Jurkat, Clone E6-1 (cell line): ENCODE data around the gene VWA8.
"Not testable (repeated sequence)": the region's sequence is repeated elsewhere in the genome, so short reads cannot be mapped to it uniquely, and the experiment has no call there.

Experiments
- DNase-seq: peaks from one replicate; pipeline ENCODE4 v3.0.0-alpha.2; 2011; ENCODE audit warnings: low read depth, low spot score
- H3K4me3 ChIP-seq: 2 replicates; pipeline ENCODE4 v1.5.1; 2011; ENCODE audit warnings: mild to moderate bottlenecking, low read length, control low read depth, moderate library complexity

Gene VWA8

DNA sequence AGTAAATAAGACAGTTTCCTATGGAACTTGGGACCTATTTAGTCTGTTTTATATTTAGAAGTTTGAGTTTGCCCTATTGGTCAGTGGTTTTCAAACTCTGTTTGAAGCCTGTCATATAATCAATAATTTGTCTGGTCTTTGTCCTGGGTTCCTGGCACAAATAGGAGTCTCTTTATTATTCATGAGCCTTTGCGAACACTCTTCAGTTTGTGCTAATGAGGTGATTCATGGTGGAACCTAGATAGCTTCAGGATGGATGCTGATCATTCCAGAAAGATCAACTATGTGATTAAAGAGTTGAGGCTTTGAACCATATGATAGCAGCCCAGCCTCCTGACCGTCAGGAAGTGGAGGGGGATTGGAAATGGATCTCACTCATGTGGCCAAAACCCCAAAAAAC is 10.0 kb upstream of the VWA8 start:
- no peak for DNase-seq
- no peak overlapping the region for H3K4me3 ChIP-seq

DNA sequence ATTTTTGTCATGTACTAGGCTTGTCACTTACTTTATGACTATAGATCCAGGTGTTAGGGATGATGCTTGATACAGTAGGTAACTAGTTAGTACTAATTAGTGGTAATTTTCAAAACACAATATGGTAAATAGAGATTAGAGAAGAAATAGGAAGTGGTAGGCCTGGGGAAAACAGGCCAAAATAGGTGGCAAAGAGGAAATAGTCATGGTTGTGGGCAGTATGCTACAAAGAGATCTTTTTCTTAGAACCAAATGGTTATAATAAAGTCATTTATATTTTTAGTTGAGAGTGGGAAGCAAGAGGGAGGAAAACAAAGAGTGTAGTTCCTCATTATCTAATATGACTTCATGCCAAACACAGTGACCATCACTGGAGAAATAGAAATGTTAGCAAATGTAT is 9.1 kb upstream of the VWA8 start:
- no peak for DNase-seq
- no peak overlapping the region for H3K4me3 ChIP-seq

DNA sequence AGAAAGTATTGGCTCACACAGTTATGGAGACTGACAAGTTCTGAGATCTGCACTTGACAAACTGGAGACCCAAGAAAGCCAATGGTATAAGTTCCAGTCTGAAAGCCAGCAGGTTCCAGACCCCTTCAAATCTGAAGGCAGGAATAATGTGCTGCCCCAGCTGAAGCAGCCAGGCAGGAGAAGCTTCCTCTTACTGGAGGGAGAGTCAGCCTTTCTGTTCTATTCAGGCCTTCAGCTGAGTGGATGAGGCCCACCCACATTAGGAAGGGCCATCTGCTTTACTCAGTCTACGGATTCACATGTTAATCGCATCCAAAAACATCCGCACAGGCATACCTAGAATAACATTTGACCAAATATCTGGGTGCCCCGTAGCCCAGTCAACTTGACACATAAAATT is 8.2 kb upstream of the VWA8 start:
- H3K4me3 ChIP-seq: no peak overlapping the region
- DNase-seq: no peak

DNA sequence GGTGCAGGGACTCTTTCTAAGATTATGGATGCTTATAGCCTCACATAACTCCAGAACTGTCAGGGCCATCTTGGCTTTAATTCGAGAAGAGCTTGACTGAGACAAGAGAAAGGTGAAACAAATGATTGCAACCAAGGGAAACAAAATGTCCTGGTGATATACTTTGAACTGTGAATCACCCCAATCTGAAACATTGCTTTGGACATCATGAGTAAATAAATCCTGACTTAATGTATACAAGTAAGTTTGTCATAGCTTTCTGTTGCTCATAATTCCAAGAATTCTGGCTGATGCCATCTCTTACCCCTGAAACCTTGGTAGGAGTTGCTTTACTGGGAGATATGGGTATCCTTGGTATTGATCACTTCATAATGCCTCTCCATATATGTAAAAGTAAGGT is 5.8 kb upstream of the VWA8 start:
- DNase-seq: no peak
- H3K4me3 ChIP-seq: no peak overlapping the region

DNA sequence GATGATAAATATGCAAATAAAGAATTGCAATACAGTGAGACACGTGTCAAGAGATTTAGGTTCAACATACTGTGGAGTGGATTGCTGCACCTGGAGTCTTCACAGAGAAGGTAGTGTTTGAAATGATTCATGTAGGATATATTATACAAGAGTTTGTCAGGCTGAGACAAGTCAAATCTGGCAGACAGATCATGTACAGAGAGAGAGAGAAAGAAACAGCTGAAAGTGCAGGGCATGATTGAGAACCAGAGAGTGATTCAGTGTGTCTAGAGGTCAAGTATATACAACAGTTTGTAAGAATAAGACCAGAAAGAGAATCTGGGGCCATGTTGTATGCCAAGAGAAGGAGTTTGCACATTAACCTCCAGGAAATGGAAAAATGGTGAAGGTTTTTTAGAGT is 2.1 kb upstream of the VWA8 start:
- H3K4me3 ChIP-seq: no peak overlapping the region
- DNase-seq: no peak

DNA sequence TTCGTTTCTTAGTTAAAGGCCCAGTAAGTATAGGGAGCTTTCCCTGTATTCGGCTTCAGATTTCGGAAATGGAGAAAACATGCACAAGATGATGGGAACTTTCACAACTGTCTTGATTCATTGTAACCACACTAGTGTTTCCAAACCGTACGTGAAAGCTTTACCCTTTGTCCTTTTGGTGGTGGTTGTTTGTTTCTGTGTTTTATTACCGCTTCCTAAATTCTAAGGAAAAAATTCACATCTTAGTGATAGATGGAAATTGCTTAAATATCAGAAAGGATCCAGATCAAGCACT is 504 bp upstream of the VWA8 start:
- H3K4me3 ChIP-seq: peak overlapping the region; percentile 70
- no peak for DNase-seq

DNA sequence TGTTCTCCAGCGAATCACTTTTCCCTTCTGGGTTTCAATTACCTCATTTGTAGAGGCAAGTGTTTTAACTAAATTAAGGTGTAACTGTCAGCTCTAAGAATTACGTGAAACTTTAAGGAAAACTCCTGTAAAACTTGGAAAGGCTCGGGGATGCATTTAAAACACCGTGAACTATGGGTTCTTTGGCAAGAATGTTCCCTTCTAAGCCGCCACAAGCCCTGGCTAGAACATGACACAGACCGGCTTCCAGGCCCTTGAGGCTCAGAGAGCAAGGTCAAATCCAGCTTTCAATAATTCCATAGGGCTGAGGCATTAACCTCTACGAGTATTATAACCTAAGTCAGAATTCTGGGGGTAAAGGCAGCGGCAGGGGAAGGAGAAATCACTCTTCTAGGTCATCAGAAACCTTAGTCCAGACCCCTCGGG is 685 bp downstream of the VWA8 start:
- DNase-seq: no peak
- peak overlapping the region; percentile 70 for H3K4me3 ChIP-seq

DNA sequence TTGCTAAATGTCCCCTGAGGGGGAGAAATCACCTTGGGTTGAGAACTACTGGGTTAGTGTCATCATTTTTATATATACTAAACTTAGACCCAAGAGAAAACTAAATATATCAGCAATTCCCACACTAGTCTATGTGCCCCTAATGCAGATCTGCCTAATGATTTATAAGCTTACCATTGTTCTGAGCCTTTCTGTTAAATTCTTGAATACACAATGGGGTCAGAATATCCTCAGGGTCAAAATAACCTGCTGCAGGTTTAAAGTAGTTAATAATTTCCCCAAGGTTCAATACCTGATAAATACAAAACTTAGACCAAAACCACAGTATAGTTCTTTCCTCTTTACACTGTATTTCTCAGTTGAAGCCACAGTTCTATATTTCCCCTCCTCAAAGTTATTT is 4.6 kb downstream of the VWA8 start:
- no peak overlapping the region for H3K4me3 ChIP-seq
- DNase-seq: no peak

DNA sequence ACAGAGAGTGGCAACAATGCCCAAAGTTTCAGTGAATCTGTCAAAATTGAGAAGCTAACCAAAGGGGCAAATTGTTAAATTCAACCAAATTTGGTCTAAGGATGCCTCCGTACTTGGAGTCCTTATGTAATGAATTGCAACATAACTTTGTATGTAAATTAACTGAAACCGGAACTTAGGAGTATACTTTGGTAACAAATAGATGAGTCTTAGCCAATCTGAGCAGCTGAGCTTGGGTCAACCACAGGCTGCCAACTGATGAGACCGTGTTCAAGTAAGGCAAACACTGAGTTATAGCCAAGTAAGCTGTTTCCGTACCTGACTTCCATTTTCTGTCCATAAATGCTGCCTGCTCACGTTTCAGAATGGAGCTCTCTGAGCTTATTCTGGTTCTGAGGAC is 5.3 kb downstream of the VWA8 start:
- H3K4me3 ChIP-seq: no peak overlapping the region
- DNase-seq: no peak

DNA sequence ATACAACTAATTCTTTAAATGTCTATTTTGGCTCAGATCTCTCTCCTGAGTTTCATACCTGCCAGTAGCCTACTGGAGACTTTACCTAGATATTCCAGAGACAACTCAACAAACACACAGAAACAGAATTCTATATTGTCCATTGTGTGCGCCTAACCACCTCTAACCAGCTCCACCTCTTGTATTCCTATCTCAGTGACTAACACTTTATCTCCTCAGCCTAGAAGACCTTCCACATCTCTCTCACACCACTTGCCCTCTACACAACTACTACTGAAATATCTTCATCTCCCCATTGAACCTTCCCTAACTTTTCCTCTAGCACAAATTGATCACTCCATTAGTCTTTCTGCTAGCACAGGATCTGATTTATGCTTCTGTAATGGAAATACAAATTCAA is 6.7 kb downstream of the VWA8 start:
- no peak for DNase-seq

DNA sequence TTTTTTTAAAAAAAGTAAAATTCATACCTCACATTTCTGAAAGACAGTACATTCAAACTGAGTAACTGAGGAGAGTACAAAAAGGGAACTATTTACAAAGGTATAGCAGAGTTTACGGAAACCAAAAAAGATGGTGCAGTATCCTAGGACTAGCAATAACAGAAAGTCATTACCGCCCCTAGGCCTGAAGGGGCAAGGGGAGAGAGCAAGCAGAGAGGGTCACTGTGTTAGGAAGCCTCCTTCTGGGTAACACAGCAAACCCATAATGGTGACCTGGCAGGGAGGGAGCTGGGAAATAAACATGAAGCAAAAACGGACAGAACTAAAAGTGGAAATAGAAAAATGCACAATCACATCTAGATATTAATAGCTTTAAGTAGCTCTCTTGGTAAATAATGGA is 8.2 kb downstream of the VWA8 start:
- DNase-seq: no peak
- no peak overlapping the region for H3K4me3 ChIP-seq

More for the DNA sequence above, 6.7 kb downstream of the VWA8 start:
- no peak overlapping the region for H3K4me3 ChIP-seq

DNA sequence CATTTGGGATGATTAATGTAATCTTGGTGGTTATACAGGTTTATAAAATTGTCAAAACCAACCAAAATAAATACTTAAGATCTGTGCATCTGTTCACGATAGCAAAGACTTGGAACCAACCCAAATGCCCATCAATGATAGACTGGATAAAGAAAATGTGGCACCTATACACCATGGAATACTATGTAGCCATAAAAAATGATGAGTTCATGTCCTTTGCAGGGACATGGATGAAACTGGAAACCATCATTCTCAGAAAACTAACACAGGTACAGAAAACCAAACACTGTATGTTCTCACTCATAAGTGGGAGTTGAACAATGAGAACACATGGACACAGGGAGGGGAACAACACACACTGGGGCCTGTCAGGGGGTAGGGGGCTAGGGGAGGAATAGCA is 11.8 kb downstream of the VWA8 start:
- DNase-seq, H3K4me3 ChIP-seq: not testable (repeated sequence)

DNA sequence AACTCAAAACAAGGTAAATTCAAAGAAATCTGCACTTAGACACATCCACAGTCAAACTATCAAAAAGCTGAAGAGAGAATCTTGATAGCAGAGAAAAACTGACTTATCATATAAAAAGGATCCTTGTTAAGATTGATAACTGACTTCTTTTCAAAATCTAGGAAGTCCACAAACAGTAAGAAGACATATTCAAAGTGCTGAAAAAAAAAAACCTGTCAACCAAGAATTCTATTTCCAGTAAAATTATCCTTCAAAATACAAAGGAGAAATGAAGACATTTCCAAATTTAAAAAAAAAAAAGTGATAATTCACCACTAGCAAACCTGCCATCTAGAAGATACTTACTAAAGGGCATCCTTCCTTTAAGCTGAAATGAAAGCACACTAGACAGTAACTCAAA is 15.0 kb downstream of the VWA8 start:
- no peak overlapping the region for H3K4me3 ChIP-seq
- DNase-seq: no peak

DNA sequence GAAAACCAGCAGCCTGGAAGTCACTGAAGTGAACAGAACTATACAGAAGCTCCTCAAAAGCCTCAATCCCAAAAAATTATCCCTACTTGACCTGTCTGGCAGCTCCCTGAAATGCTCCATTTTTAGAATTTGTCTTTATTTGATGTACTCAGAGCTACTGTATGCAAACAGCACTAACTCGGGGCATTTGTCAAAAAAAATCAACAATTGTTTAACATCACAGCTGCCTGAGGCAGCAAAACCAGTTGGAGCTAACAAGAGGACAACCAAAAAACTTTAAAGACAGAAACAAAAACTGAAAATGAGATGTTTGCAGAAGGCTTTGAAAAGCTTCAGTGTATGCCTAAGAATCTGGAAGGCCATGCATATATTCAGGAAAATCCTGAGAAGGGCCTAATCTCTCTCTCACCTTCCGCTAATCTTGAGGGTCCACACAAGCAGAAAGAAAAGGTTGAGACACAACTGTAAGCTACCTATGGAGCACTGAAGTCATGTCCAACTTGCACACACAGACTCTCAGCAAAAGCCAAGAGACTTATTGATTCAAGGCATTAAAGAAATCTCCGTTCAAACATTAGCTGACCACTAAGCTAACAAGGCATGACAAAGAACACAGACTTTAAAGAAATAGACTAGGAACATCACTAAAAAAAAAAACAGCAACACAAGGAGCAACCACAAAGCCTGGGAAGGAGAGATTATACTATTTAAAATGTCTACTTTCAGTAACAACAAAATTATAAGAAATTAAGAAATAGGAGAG is 16.1 kb downstream of the VWA8 start:
- DNase-seq: no peak
- H3K4me3 ChIP-seq: no peak overlapping the region

DNA sequence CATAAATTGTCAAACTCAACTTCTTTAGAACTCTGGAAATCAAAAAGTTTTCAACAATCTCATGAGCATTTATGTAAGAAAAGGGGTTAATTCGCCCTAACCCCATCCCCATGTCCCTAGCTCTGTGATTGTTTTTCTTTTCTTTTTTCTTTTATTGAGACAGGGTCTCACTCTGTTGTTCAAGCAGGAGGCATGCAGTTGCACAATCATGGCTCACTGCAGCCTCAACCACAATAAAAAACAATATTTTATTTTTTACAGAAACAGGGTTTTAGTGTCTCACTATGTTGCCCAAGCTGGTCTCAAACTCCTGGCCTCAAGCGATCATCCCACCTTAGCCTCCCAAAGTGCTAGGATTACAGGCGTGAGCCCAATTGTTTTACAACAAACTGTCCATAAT is 16.7 kb downstream of the VWA8 start:
- no peak for DNase-seq
- H3K4me3 ChIP-seq: no peak overlapping the region

DNA sequence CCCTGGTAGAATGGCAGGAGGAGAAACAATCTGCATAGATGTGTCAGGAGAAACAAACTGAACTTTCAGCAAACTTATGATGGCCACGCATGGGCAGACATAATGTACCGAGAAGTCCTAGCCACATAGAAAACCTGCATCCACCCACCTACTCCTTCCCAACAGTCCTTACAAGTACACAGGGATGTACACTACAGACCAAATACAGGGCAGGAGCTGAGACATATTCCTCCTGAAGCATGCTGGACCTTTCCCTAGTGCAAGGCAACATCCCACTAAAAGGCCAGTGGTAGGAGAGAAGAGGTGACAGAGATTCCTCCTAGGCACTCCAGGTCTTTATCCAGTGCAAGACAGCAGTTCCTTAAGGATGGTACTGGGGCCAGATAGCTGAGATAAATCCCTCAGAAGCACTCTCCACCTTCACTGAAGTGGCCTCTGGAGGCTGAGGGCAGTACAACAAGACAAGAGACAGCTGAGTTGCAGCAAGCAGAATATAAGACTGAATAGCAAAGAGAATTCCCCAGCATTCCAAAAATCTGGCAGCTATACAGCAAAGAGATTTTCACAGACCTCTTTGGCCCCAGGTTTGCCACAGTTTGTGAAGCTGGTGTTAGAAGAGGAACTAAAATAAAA is 18.3 kb downstream of the VWA8 start:
- no peak overlapping the region for H3K4me3 ChIP-seq
- DNase-seq: no peak

DNA sequence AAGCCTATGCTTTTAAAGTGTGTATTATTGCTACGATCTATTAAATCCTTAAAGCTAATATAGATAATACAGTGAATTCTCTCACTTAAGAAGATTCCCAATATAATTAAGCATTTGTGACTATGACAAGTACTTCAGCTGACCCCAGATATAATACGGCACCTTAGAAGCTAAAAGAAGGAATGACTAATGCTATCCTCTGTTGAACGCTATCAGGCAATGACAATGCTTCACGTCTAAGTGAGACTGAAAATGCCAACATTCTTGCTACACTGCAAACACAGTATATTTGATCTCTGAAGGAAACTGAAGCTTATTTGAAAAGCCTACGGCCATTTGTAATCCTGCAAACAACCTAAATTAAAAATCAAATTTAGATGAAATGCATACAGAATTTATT is 19.7 kb downstream of the VWA8 start:
- H3K4me3 ChIP-seq: no peak overlapping the region
- no peak for DNase-seq

DNA sequence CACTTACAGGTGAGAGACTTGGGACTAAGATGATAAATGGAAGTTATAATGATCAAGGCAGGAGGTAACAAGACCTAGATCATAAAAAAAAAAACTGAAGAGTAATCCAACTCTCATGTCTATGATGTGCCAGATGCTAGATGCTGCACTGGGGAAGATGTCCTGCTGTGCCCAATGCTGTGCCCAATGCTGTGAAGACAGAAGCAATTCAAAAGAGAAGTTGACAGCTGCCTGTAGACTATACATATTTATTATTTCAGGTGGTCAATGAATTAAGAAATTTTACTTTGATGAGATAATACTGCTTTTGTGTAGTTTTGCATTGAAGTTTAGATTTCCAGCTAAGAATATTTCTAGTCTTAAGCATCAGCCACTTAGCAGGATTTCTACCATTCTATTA is 21.5 kb downstream of the VWA8 start:
- DNase-seq: no peak

DNA sequence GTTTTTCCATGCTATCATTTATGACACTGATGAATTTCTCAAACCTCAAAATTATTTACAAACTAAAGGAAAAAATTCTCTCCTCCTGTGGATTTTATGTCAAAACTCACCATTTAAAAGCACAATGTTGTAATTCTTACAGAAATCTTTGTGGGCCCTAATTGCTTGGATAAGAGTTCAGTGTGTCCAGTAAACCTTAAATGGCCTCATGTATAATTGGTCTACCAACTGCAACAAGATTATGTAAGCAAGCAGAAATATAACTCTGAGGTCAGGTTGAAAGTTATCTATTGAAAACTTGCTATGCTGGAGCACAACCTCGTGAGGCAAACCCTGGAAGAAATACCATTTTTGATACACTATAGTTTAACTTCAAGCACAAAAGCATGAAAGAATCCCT is 22.0 kb downstream of the VWA8 start:
- no peak overlapping the region for H3K4me3 ChIP-seq
- no peak for DNase-seq

More for the DNA sequence above, 21.5 kb downstream of the VWA8 start:
- no peak overlapping the region for H3K4me3 ChIP-seq

DNA sequence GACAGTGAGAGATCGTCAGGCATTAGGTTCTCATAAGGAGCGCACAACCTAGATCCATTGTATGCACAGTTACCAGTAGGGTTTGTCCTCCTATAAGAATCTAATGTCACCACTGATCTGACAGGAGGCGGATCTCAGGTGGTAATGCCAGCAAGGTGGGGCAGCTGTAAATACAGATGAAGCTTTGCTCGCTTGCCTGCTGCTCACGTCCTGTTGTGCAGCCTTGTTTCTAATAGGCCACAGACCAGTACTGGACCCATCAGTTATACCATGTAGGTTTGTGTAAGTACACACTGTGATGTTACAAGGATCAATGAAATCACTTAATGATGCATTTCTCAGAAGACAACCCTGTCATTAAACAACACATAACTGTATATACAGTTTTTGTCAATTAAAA is 23.5 kb downstream of the VWA8 start:
- H3K4me3 ChIP-seq: no peak overlapping the region
- no peak for DNase-seq

DNA sequence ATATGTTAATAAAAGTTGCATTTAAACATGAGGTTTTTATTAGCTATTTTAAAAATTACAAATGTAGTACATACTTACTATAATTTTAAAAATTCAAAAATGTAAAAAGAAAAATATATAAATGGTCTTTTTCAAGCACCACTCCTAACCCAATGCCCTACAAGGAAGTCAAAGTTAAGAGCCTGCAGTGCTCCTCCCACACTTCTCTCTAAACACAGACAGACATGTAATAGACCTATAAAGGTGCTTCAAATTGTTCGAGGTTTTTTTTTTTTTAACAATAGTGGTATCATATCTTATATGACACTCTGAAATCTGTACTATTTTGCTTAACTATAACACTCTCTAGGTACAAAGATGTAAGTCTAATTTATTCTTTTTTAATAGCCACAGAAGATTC is 25.4 kb downstream of the VWA8 start:
- no peak overlapping the region for H3K4me3 ChIP-seq
- no peak for DNase-seq
